Glutamatergic neuron (in vitro differentiated cells): ENCODE measurements around the gene IGFALS. TPM values are rescaled to one million over a fixed set of nuclear protein-coding genes. Genes with fewer than 3 reads are reported as not detected.

Experiments used
- DNase-seq: peaks from one replicate; pipeline ENCODE4 v3.0.0; 2022
- H3K27ac Mint-ChIP-seq: one replicate; pipeline ENCODE4 v1.8.0; 2020; ENCODE audit warnings: mild to moderate bottlenecking, mixed read lengths, inconsistent platforms; ENCODE audit not compliant: unreplicated experiment
- H3K27me3 Mint-ChIP-seq: one replicate; pipeline ENCODE4 v1.8.0; 2020; ENCODE audit warnings: mild to moderate bottlenecking, moderate library complexity, mixed read lengths, inconsistent platforms; ENCODE audit not compliant: unreplicated experiment
- H3K36me3 Mint-ChIP-seq: one replicate; pipeline ENCODE4 v1.8.0; 2020; ENCODE audit warnings: mild to moderate bottlenecking, mixed read lengths, inconsistent platforms; ENCODE audit not compliant: unreplicated experiment
- H3K4me1 Mint-ChIP-seq: one replicate; pipeline ENCODE4 v1.8.0; 2020; ENCODE audit warnings: mild to moderate bottlenecking, low read depth, mixed read lengths, inconsistent platforms; ENCODE audit not compliant: unreplicated experiment
- H3K4me3 Mint-ChIP-seq: one replicate; pipeline ENCODE4 v1.8.0; 2020; ENCODE audit warnings: mild to moderate bottlenecking, mixed read lengths, inconsistent platforms; ENCODE audit not compliant: unreplicated experiment
- H3K9me3 Mint-ChIP-seq: one replicate; pipeline ENCODE4 v1.8.0; 2020; ENCODE audit warnings: mild to moderate bottlenecking, moderate library complexity, mixed read lengths, inconsistent platforms; ENCODE audit not compliant: unreplicated experiment
- total RNA-seq: library from RNA; stranded (reverse); fragmentation: NEBNext Ultra II Directional; extraction: Animal tissue kit (Norgen Biotek cat#: 25700); gene quantifications from one replicate; pipeline ENCODE4 v1.2.1, GENCODE V29; 2021; ENCODE audit not compliant: unreplicated experiment
- TF ChIP-seq, protein P1 (sequence below): fragments of 200-600 bp; sonication (generic); IDR thresholded peaks from one replicate; pipeline ENCODE4 v1.5.0; 2021; ENCODE audit not compliant: partially characterized antibody, unreplicated experiment

Gene IGFALS
- total RNA-seq, 1 donor from 2014 or later: 0.39 TPM

- H3K27ac Mint-ChIP-seq: no peak overlapping the region
- DNase-seq: no peak
- peaks cover 6% of the 10 kb centered on the region for H3K36me3 Mint-ChIP-seq
- no peaks in the 10 kb centered on the region for H3K4me1 Mint-ChIP-seq
- TF ChIP-seq, protein P1, sequence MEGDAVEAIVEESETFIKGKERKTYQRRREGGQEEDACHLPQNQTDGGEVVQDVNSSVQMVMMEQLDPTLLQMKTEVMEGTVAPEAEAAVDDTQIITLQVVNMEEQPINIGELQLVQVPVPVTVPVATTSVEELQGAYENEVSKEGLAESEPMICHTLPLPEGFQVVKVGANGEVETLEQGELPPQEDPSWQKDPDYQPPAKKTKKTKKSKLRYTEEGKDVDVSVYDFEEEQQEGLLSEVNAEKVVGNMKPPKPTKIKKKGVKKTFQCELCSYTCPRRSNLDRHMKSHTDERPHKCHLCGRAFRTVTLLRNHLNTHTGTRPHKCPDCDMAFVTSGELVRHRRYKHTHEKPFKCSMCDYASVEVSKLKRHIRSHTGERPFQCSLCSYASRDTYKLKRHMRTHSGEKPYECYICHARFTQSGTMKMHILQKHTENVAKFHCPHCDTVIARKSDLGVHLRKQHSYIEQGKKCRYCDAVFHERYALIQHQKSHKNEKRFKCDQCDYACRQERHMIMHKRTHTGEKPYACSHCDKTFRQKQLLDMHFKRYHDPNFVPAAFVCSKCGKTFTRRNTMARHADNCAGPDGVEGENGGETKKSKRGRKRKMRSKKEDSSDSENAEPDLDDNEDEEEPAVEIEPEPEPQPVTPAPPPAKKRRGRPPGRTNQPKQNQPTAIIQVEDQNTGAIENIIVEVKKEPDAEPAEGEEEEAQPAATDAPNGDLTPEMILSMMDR: no peak
- H3K9me3 Mint-ChIP-seq: peaks cover 10% of the 10 kb centered on the region
- H3K4me3 Mint-ChIP-seq: no peak overlapping the region
- H3K27me3 Mint-ChIP-seq: peaks cover 4% of the 10 kb centered on the region
These were observed 44.1 kb downstream of the IGFALS start for GRCh38 chr16:1749152-1750117.

DNA sequence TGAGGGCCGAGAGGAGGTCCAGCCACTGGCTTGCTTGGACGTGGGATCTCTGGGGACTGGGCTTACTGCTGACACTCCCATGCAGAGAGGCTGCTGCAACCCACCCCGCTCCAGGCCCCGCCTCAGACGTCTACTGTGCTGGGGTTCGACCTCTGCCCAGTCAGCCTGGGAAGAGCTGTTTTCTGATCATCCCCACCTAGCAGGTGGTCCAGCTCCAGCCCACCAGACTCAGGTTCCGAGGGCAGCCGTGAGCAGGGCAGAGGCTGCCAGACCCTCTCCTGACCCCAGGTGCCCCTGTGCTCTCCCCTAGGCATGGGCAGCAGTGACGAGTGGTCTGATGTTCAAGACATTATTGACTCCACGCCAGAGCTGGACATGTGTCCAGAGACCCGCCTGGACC is 45.6 kb downstream of the IGFALS start:
- Mint-ChIP-seq H3K4me3 (no peak overlapping the region), H3K27ac (no peak overlapping the region), H3K4me1 (no peaks in the 10 kb centered on the region), H3K36me3 (peaks cover 7% of the 10 kb centered on the region), H3K27me3 (peaks cover 7% of the 10 kb centered on the region), H3K9me3 (peaks cover 8% of the 10 kb centered on the region)
- DNase-seq: peak; percentile 11
- TF ChIP-seq, protein P1: no peak

- DNase-seq: no peak
- no peak overlapping the region for H3K4me3 Mint-ChIP-seq
- peaks cover 7% of the 10 kb centered on the region for H3K36me3 Mint-ChIP-seq
- TF ChIP-seq, protein P1: no peak
- H3K27ac Mint-ChIP-seq: no peak overlapping the region
- peaks cover 4% of the 10 kb centered on the region for H3K27me3 Mint-ChIP-seq
- peaks cover 8% of the 10 kb centered on the region for H3K9me3 Mint-ChIP-seq
- no peaks in the 10 kb centered on the region for H3K4me1 Mint-ChIP-seq
These were observed 46.8 kb downstream of the IGFALS start for GRCh38 chr16:1746693-1747195.

DNA sequence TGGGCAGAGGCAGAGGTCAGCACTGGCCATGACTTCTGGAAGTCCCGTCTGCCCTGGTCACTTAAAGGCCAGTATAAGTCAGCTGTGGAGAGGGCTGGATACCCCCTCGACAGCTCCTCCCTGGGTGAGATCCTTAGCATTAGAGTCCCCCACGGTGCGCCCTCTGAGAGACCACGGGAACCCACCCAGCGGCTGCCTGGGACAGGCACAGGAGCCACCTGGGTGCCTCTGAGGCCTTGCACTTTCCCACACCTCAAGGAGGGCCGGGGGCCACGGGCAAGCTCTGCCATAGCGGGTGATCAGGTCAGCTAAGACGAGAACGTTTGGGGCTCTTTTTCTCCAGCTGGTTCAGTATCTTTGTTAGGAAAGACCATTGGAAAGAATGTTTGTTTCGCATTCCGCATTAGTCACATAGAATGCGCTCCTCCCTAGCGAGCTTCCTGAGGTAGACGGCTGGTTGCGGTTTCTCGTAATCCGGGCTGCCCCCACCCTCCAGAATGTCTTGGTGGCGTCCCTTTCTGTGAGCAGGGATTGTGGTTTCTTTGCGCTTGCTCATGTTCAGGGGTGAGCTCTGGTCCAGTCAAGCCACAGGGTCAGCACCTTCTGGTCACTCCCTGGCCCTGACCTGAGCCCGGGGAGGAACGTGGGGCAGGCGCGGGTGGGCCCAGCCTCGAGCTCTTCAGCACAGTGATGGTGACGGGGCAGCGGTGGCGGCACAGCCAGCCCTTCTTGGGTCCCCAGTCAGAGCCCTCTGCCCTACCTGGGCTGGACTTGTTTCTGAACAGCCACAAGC is 47.4 kb downstream of the IGFALS start:
- DNase-seq: peak; percentile 11
- Mint-ChIP-seq H3K36me3 (peaks cover 7% of the 10 kb centered on the region), H3K27ac (no peak overlapping the region), H3K4me1 (no peaks in the 10 kb centered on the region), H3K9me3 (peaks cover 9% of the 10 kb centered on the region), H3K27me3 (peaks cover 6% of the 10 kb centered on the region), H3K4me3 (no peak overlapping the region)
- TF ChIP-seq, protein P1: no peak
